SU-DHL-6 (cell line): ENCODE data around the gene FDXR.

ENCODE experiments used
- H2AFZ ChIP-seq: fragments of 200-600 bp; sonication (generic); 2 replicates; pipeline ENCODE4 v1.6.1; 2014; ENCODE audit warnings: low read depth, mild to moderate bottlenecking, moderate library complexity, mixed read lengths, antibody characterized with exemption, low read length; ENCODE audit not compliant: severe bottlenecking
- H3F3A ChIP-seq: fragments of 200-600 bp; shearing (Covaris generic); 2 replicates; pipeline ENCODE4 v1.6.0; 2016; ENCODE audit warnings: antibody characterized with exemption, mild to moderate bottlenecking; ENCODE audit not compliant: insufficient read depth
- H3K27ac ChIP-seq: fragments of 200-600 bp; sonication (generic); 2 replicates; pipeline ENCODE4 v1.5.1; 2016; ENCODE audit warnings: low read depth, mild to moderate bottlenecking, low read length, moderate library complexity, mixed read lengths
- H3K27me3 ChIP-seq: fragments of 200-600 bp; sonication (generic), shearing (Covaris generic); 2 replicates; pipeline ENCODE4 v1.6.0; 2014; ENCODE audit warnings: mild to moderate bottlenecking, low read length
- H3K36me3 ChIP-seq: fragments of 200-600 bp; sonication (generic); 2 replicates; pipeline ENCODE4 v1.6.1; 2014; ENCODE audit warnings: mild to moderate bottlenecking, low read length, mixed read lengths
- H3K4me2 ChIP-seq: fragments of 300-600, 200-600 bp; shearing (Covaris generic), sonication (generic); 2 replicates; pipeline ENCODE4 v1.6.0; 2014; ENCODE audit warnings: low read length, low read depth, mild to moderate bottlenecking; ENCODE audit not compliant: poor library complexity, severe bottlenecking
- H3K4me3 ChIP-seq: fragments of 200-600 bp; sonication (generic); 2 replicates; pipeline ENCODE4 v1.5.1; 2014; ENCODE audit warnings: antibody characterized with exemption, low read length, mild to moderate bottlenecking, mixed read lengths; ENCODE audit not compliant: insufficient read depth, poor library complexity, severe bottlenecking
- H3K79me2 ChIP-seq: fragments of 200-600 bp; sonication (generic); 2 replicates; pipeline ENCODE4 v1.6.1; 2014; ENCODE audit warnings: mild to moderate bottlenecking, low read length, moderate library complexity; ENCODE audit not compliant: insufficient read depth
- H3K9ac ChIP-seq: fragments of 200-600 bp; sonication (generic); 2 replicates; pipeline ENCODE4 v1.7.0; 2014; ENCODE audit warnings: mild to moderate bottlenecking, low read length
- H3K9me2 ChIP-seq: fragments of 200-600 bp; sonication (generic); replicated peaks from 2 replicates; pipeline ENCODE4 v1.6.1; 2014; ENCODE audit warnings: low read length; ENCODE audit not compliant: insufficient read depth
- H3K9me3 ChIP-seq: fragments of 200-600 bp; sonication (generic); 2 replicates; pipeline ENCODE4 v1.6.1; 2014; ENCODE audit warnings: low read length, mixed read lengths; ENCODE audit not compliant: insufficient read depth
- H4K20me1 ChIP-seq: fragments of 200-600 bp; sonication (generic); 2 replicates; pipeline ENCODE4 v1.6.1; 2014; ENCODE audit warnings: low read depth, mild to moderate bottlenecking, antibody characterized with exemption, low read length, moderate library complexity, mixed read lengths
- CTCF ChIP-seq: fragments of 200-600 bp; sonication (generic); IDR thresholded peaks from one replicate; pipeline ENCODE4 v1.5.1; 2017; ENCODE audit warnings: antibody characterized with exemption, mild to moderate bottlenecking, low read length, moderate library complexity; ENCODE audit not compliant: insufficient read depth, poor library complexity, severe bottlenecking
- EZH2phosphoT487 ChIP-seq: fragments of 200-600 bp; sonication (generic), shearing (Covaris generic); conservative IDR thresholded peaks from 2 replicates; pipeline ENCODE4 v1.6.1; 2018; ENCODE audit warnings: mild to moderate bottlenecking, antibody characterized with exemption, low read length, moderate library complexity, mixed read lengths

The FDXR gene

GRCh38 chr17:74862108-74862901 lies 10.5 kb downstream of the FDXR start:
- H3F3A ChIP-seq, result no peaks in the 10 kb centered on the region
- H4K20me1 ChIP-seq, result no peaks in the 10 kb centered on the region
- H3K4me3 ChIP-seq, result no peak overlapping the region
- H3K4me2 ChIP-seq, result no peak overlapping the region
- no peaks in the 10 kb centered on the region for H3K27me3 ChIP-seq
- H3K36me3 ChIP-seq, result no peaks in the 10 kb centered on the region
- no peak overlapping the region for H3K27ac ChIP-seq
- H3K79me2 ChIP-seq, result no peaks in the 10 kb centered on the region
- H2AFZ ChIP-seq, result no peak overlapping the region
- H3K9me2 ChIP-seq, result no peaks in the 10 kb centered on the region
- no peak overlapping the region for H3K9ac ChIP-seq
- H3K9me3 ChIP-seq, result no peaks in the 10 kb centered on the region
- TF ChIP-seq CTCF (peak; percentile 72), EZH2phosphoT487 (no peak)

- Histone ChIP-seq H2AFZ (no peak overlapping the region), H3K27ac (no peak overlapping the region), H3K27me3 (no peaks in the 10 kb centered on the region), H3K9me2 (no peaks in the 10 kb centered on the region), H3K9me3 (no peaks in the 10 kb centered on the region), H3K36me3 (no peaks in the 10 kb centered on the region), H4K20me1 (no peaks in the 10 kb centered on the region), H3F3A (no peaks in the 10 kb centered on the region), H3K79me2 (no peaks in the 10 kb centered on the region), H3K4me2 (no peak overlapping the region), H3K9ac (no peak overlapping the region), H3K4me3 (no peak overlapping the region)
- TF ChIP-seq CTCF, result no peak
- no peak for TF ChIP-seq EZH2phosphoT487
Measured at GRCh38 chr17:74861662-74862107, 11.1 kb downstream of the FDXR start.

- Histone ChIP-seq H3K36me3 (no peaks in the 10 kb centered on the region), H3K79me2 (no peaks in the 10 kb centered on the region), H3K4me3 (no peak overlapping the region), H3K27ac (no peak overlapping the region), H3F3A (no peaks in the 10 kb centered on the region), H3K4me2 (no peak overlapping the region), H3K9me2 (no peaks in the 10 kb centered on the region), H4K20me1 (no peaks in the 10 kb centered on the region), H2AFZ (no peak overlapping the region), H3K27me3 (no peaks in the 10 kb centered on the region), H3K9me3 (no peaks in the 10 kb centered on the region), H3K9ac (no peak overlapping the region)
- TF ChIP-seq EZH2phosphoT487 (no peak), CTCF (no peak)
Measured at GRCh38 chr17:74860872-74861661, 11.7 kb downstream of the FDXR start.
